Measurements from ENCODE around the gene GREB1. TPM values are rescaled to one million over a fixed set of nuclear protein-coding genes. Genes with fewer than 3 reads are reported as not detected.

The GREB1 gene
- total RNA-seq, 2 experiments from 2014 or later: 0.38 to 0.42 TPM

GRCh38 chr2:11591091-11591490 is 57.2 kb downstream of the GREB1 start:
- Mint-ChIP-seq H3K9me3 (no peaks in the 10 kb centered on the region), H3K36me3 (ENCODE audit: low read depth) (no peaks in the 10 kb centered on the region), H3K4me1 (ENCODE audit: low read depth) (no peaks in the 10 kb centered on the region), H3K27me3 (ENCODE audit: low read depth) (no peaks in the 10 kb centered on the region), H3K27ac (no peak overlapping the region), H3K4me3 (no peak overlapping the region)
- intact Hi-C loops (cut with micrococcal nuclease): no loop called here
- CTCF ChIA-PET: interaction anchor here (0.6 to 2.2 kb wide), 4 partner anchors 9 to 724 kb away, joined by 3 to 11 read pairs (median 4); no protein-coding TSS in a partner anchor
- DNase-seq: no peak

- CTCF ChIA-PET: interaction anchor here (0.9 kb wide), 1 partner anchor 38 kb away, joined by 3 read pairs; no protein-coding TSS in a partner anchor
Observed at GRCh38 chr2:11592671-11593574, 59.1 kb downstream of the GREB1 start.

GRCh38 chr2:11596801-11597200 is 63.0 kb downstream of the GREB1 start:
- no peak overlapping the region for H3K27ac Mint-ChIP-seq
- CTCF ChIA-PET: no interaction called here
- no peak for DNase-seq

More at GRCh38 chr2:11592671-11593574, 59.1 kb downstream of the GREB1 start:
- no peak overlapping the region for H3K4me3 Mint-ChIP-seq
- no peaks in the 10 kb centered on the region for H3K4me1 Mint-ChIP-seq (ENCODE audit: low read depth)
- H3K27ac Mint-ChIP-seq: no peak overlapping the region
- intact Hi-C loops (cut with micrococcal nuclease): no loop called here
- H3K27me3 Mint-ChIP-seq (ENCODE audit: low read depth): no peaks in the 10 kb centered on the region
- H3K36me3 Mint-ChIP-seq (ENCODE audit: low read depth): no peaks in the 10 kb centered on the region
- no peak for DNase-seq
- H3K9me3 Mint-ChIP-seq: no peaks in the 10 kb centered on the region

GRCh38 chr2:11597538-11598225 is 63.8 kb downstream of the GREB1 start:
- Mint-ChIP-seq H3K27me3 (ENCODE audit: low read depth) (no peaks in the 10 kb centered on the region), H3K9me3 (no peaks in the 10 kb centered on the region), H3K4me1 (ENCODE audit: low read depth) (no peaks in the 10 kb centered on the region), H3K27ac (no peak overlapping the region), H3K36me3 (ENCODE audit: low read depth) (no peaks in the 10 kb centered on the region), H3K4me3 (no peak overlapping the region)
- intact Hi-C loops (cut with micrococcal nuclease): no loop called here
- no peak for DNase-seq
- CTCF ChIA-PET: no interaction called here

More at GRCh38 chr2:11596801-11597200, 63.0 kb downstream of the GREB1 start:
- H3K4me3 Mint-ChIP-seq: no peak overlapping the region
- H3K27me3 Mint-ChIP-seq (ENCODE audit: low read depth): no peaks in the 10 kb centered on the region
- H3K9me3 Mint-ChIP-seq: no peaks in the 10 kb centered on the region
- no peaks in the 10 kb centered on the region for H3K36me3 Mint-ChIP-seq (ENCODE audit: low read depth)
- intact Hi-C loops (cut with micrococcal nuclease): no loop called here
- no peaks in the 10 kb centered on the region for H3K4me1 Mint-ChIP-seq (ENCODE audit: low read depth)

- CTCF ChIA-PET: interaction anchor here (0.6 to 0.9 kb wide), 2 partner anchors 417 to 465 kb away, joined by 3 to 4 read pairs; a partner anchor contains a TSS
- Mint-ChIP-seq H3K27me3 (ENCODE audit: low read depth) (no peaks in the 10 kb centered on the region), H3K4me1 (ENCODE audit: low read depth) (no peaks in the 10 kb centered on the region), H3K27ac (no peak overlapping the region), H3K4me3 (no peak overlapping the region), H3K36me3 (ENCODE audit: low read depth) (no peaks in the 10 kb centered on the region), H3K9me3 (no peaks in the 10 kb centered on the region)
- no peak for DNase-seq
- intact Hi-C loops (cut with micrococcal nuclease): no loop called here
Observed at GRCh38 chr2:11598228-11598731, 64.4 kb downstream of the GREB1 start.

GRCh38 chr2:11602563-11603204 is 68.8 kb downstream of the GREB1 start:
- H3K4me3 Mint-ChIP-seq: no peak overlapping the region
- CTCF ChIA-PET: interaction anchor here (0.6 to 1.7 kb wide), 3 partner anchors 11 to 180 kb away, joined by 3 to 5 read pairs (median 3); no protein-coding TSS in a partner anchor
- intact Hi-C loops (cut with micrococcal nuclease): no loop called here
- DNase-seq: no peak
- no peaks in the 10 kb centered on the region for H3K9me3 Mint-ChIP-seq
- no peaks in the 10 kb centered on the region for H3K4me1 Mint-ChIP-seq (ENCODE audit: low read depth)
- no peaks in the 10 kb centered on the region for H3K27me3 Mint-ChIP-seq (ENCODE audit: low read depth)
- no peak overlapping the region for H3K27ac Mint-ChIP-seq
- H3K36me3 Mint-ChIP-seq (ENCODE audit: low read depth): no peaks in the 10 kb centered on the region

GRCh38 chr2:11610624-11611242 is 76.9 kb downstream of the GREB1 start:
- no peak overlapping the region for H3K27ac Mint-ChIP-seq
- no peak overlapping the region for H3K4me3 Mint-ChIP-seq
- H3K9me3 Mint-ChIP-seq: no peaks in the 10 kb centered on the region
- CTCF ChIA-PET: no interaction called here
- intact Hi-C loops (cut with micrococcal nuclease): no loop called here
- DNase-seq: no peak
- H3K4me1 Mint-ChIP-seq (ENCODE audit: low read depth): no peaks in the 10 kb centered on the region
- no peaks in the 10 kb centered on the region for H3K36me3 Mint-ChIP-seq (ENCODE audit: low read depth)
- no peaks in the 10 kb centered on the region for H3K27me3 Mint-ChIP-seq (ENCODE audit: low read depth)

- H3K27me3 Mint-ChIP-seq (ENCODE audit: low read depth): no peaks in the 10 kb centered on the region
- intact Hi-C loops (cut with micrococcal nuclease): no loop called here
- H3K36me3 Mint-ChIP-seq (ENCODE audit: low read depth): no peaks in the 10 kb centered on the region
- CTCF ChIA-PET: no interaction called here
- DNase-seq: no peak
- H3K4me3 Mint-ChIP-seq: no peak overlapping the region
- no peaks in the 10 kb centered on the region for H3K4me1 Mint-ChIP-seq (ENCODE audit: low read depth)
- H3K9me3 Mint-ChIP-seq: no peaks in the 10 kb centered on the region
- H3K27ac Mint-ChIP-seq: no peak overlapping the region
Observed at GRCh38 chr2:11611251-11611650, 77.4 kb downstream of the GREB1 start.

GRCh38 chr2:11612553-11613215 is 78.8 kb downstream of the GREB1 start:
- no peaks in the 10 kb centered on the region for H3K9me3 Mint-ChIP-seq
- no peaks in the 10 kb centered on the region for H3K4me1 Mint-ChIP-seq (ENCODE audit: low read depth)
- H3K27ac Mint-ChIP-seq: no peak overlapping the region
- intact Hi-C loops (cut with micrococcal nuclease): no loop called here
- no peaks in the 10 kb centered on the region for H3K36me3 Mint-ChIP-seq (ENCODE audit: low read depth)
- CTCF ChIA-PET: no interaction called here
- H3K4me3 Mint-ChIP-seq: no peak overlapping the region
- no peaks in the 10 kb centered on the region for H3K27me3 Mint-ChIP-seq (ENCODE audit: low read depth)
- DNase-seq: no peak

GRCh38 chr2:11613297-11613696 is 79.5 kb downstream of the GREB1 start:
- Mint-ChIP-seq H3K4me1 (ENCODE audit: low read depth) (no peaks in the 10 kb centered on the region), H3K27me3 (ENCODE audit: low read depth) (no peaks in the 10 kb centered on the region), H3K36me3 (ENCODE audit: low read depth) (no peaks in the 10 kb centered on the region), H3K27ac (no peak overlapping the region), H3K4me3 (no peak overlapping the region), H3K9me3 (no peaks in the 10 kb centered on the region)
- CTCF ChIA-PET: no interaction called here
- DNase-seq: no peak
- intact Hi-C loops (cut with micrococcal nuclease): no loop called here

- Mint-ChIP-seq H3K9me3 (no peaks in the 10 kb centered on the region), H3K36me3 (ENCODE audit: low read depth) (no peaks in the 10 kb centered on the region), H3K27me3 (ENCODE audit: low read depth) (no peaks in the 10 kb centered on the region), H3K27ac (no peak overlapping the region), H3K4me1 (ENCODE audit: low read depth) (no peaks in the 10 kb centered on the region), H3K4me3 (no peak overlapping the region)
- DNase-seq: no peak
- intact Hi-C loops (cut with micrococcal nuclease): no loop called here
- CTCF ChIA-PET: interaction anchor here (0.8 kb wide), 1 partner anchor 73 kb away, joined by 3 read pairs; no protein-coding TSS in a partner anchor
Observed at GRCh38 chr2:11615209-11615608, 81.4 kb downstream of the GREB1 start.

Measured in activated naive CD4-positive, alpha-beta T cell treated with anti-CD3 and anti-CD28 coated beads for 36 hours (primary cell).